Effector memory CD8-positive, alpha-beta T cell (primary cell): Measurements from ENCODE around the gene FLT3LG.
"Not testable (repeated sequence)": the region's sequence is repeated elsewhere in the genome, so short reads cannot be mapped to it uniquely, and the experiment has no call there.

Source experiments
- ATAC-seq: fragments of 150-1000 bp; cut with Tn5 transposase; replicated peaks from 2 replicates; pipeline ENCODE4 v1.10.0; 2021; ENCODE audit warnings: mild to moderate bottlenecking, moderate library complexity
- DNase-seq, 3 experiments: peaks; one replicate each; pipeline ENCODE4 v3.0.0; 2021
- H3K27ac Mint-ChIP-seq, 2 donors: one replicate each; pipeline ENCODE4 v1.8.0; 2022; ENCODE audit warnings: mild to moderate bottlenecking in 2 of 2, mixed read lengths in 2 of 2, moderate library complexity in 2 of 2
- H3K27me3 Mint-ChIP-seq, 2 donors: one replicate each; pipeline ENCODE4 v1.8.0; 2022; ENCODE audit warnings: mixed read lengths in 2 of 2
- H3K36me3 Mint-ChIP-seq: one replicate; pipeline ENCODE4 v1.8.0; 2022; ENCODE audit warnings: mild to moderate bottlenecking, moderate library complexity, mixed read lengths; ENCODE audit not compliant: insufficient read depth
- H3K4me1 Mint-ChIP-seq, 2 donors: one replicate each; pipeline ENCODE4 v1.8.0; 2022; ENCODE audit warnings: low read depth in 2 of 2, mixed read lengths in 2 of 2
- H3K4me3 Mint-ChIP-seq, 2 donors: one replicate each; pipeline ENCODE4 v1.8.0; 2022; ENCODE audit warnings: mild to moderate bottlenecking in 2 of 2, mixed read lengths in 2 of 2, moderate library complexity in 2 of 2
- H3K9me3 Mint-ChIP-seq, 2 donors: one replicate each; pipeline ENCODE4 v1.8.0; 2022; ENCODE audit warnings: mixed read lengths in 2 of 2

The FLT3LG gene

DNA sequence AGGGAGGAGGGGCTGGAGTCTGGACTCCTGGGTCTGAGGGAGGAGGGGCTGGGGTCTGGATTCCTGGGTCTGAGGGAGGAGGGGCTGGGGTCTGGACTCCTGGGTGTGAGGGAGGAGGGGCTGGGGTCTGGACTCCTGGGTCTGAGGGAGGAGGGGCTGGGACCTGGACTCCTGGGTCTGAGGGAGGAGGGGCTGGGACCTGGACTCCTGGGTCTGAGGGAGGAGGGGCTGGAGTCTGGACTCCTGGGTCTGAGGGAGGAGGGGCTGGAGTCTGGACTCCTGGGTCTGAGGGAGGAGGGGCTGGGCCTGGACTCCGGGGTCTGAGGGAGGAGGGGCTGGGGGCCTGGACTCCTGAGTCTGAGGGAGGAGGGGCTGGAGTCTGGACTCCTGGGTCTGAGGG is 12.9 kb upstream of the FLT3LG start:
- Mint-ChIP-seq H3K36me3 (peaks cover 22% of the 10 kb centered on the region), H3K4me1 (peaks cover 6 to 11% of the 10 kb centered on the region in 2 donors), H3K27ac (peak overlapping the region in 1 of 2 donors; percentile 38)
- not testable (repeated sequence) for DNase-seq, H3K9me3 Mint-ChIP-seq, H3K4me3 Mint-ChIP-seq, ATAC-seq, H3K27me3 Mint-ChIP-seq

DNA sequence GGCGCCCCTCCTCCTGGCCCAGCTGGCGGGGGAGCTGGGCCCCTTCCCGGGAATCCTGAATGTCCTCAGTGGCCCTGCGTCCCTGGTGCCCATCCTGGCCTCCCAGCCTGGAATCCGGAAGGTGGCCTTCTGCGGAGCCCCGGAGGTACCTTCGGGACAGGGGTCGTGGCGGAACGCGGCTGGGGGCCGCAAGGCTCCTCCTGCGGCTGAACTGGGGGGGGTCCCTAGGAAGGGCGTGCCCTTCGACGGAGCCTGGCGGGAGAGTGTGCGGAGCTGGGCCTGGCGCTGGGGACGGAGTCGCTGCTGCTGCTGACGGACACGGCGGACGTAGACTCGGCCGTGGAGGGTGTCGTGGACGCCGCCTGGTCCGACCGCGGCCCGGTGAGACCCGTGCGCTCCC is 12.4 kb upstream of the FLT3LG start:
- no peaks in the 10 kb centered on the region for H3K27me3 Mint-ChIP-seq
- H3K36me3 Mint-ChIP-seq: peaks cover 26% of the 10 kb centered on the region
- DNase-seq: no peak
- no peak for ATAC-seq
- H3K27ac Mint-ChIP-seq: no peak overlapping the region
- H3K4me1 Mint-ChIP-seq: peaks cover 5 to 11% of the 10 kb centered on the region in 2 donors
- no peak overlapping the region for H3K4me3 Mint-ChIP-seq
- H3K9me3 Mint-ChIP-seq: no peaks in the 10 kb centered on the region

GRCh38 chr19:49462492-49462891 is 11.5 kb upstream of the FLT3LG start:
- Mint-ChIP-seq H3K27me3 (no peaks in the 10 kb centered on the region), H3K36me3 (peaks cover 26% of the 10 kb centered on the region), H3K9me3 (no peaks in the 10 kb centered on the region), H3K4me1 (peaks cover 0 to 9% of the 10 kb centered on the region in 2 donors), H3K4me3 (no peak overlapping the region), H3K27ac (no peak overlapping the region)
- DNase-seq: no peak
- no peak for ATAC-seq

- ATAC-seq (no peak), DNase-seq (no peak)
- Mint-ChIP-seq H3K9me3 (no peaks in the 10 kb centered on the region), H3K4me3 (no peak overlapping the region), H3K27me3 (no peaks in the 10 kb centered on the region), H3K4me1 (peaks cover 8% of the 10 kb centered on the region in 2 donors), H3K36me3 (peaks cover 25% of the 10 kb centered on the region), H3K27ac (peak overlapping the region; percentile 59 to 81)
These were observed 9.9 kb upstream of the FLT3LG start for GRCh38 chr19:49463960-49464740.

DNA sequence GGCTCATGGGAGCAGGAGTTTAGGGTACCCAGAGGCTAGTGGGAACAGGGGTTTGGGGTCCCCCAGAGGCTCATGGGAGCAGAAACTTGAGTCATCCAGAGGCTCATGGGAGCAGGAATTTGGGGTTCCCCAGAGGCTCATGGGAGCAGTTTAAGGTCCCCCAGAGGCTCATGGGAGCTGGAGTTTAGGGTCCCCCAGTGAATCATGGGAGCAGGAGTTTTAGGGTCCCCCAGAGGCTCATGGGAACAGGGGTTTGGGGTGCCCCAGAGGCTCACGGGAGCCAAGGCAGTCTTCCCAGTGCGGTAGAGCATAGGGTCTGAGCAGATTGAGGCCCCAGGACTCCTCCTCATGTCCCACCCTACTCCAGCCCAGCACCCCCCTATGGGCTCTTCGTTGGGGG is 8.6 kb upstream of the FLT3LG start:
- Mint-ChIP-seq H3K9me3 (no peaks in the 10 kb centered on the region), H3K27ac (peak overlapping the region in 1 of 2 donors; percentile 81), H3K4me3 (no peak overlapping the region), H3K27me3 (no peaks in the 10 kb centered on the region), H3K4me1 (peaks cover 13 to 15% of the 10 kb centered on the region in 2 donors), H3K36me3 (peaks cover 26% of the 10 kb centered on the region)
- ATAC-seq (no peak), DNase-seq (no peak)

- H3K27me3 Mint-ChIP-seq: no peaks in the 10 kb centered on the region
- H3K36me3 Mint-ChIP-seq: peaks cover 27% of the 10 kb centered on the region
- peak overlapping the region; percentile 84 to 85 for H3K4me3 Mint-ChIP-seq
- H3K27ac Mint-ChIP-seq: peak overlapping the region; percentile 97 to 100
- H3K9me3 Mint-ChIP-seq: no peaks in the 10 kb centered on the region
- no peak for ATAC-seq
- no peak for DNase-seq
- H3K4me1 Mint-ChIP-seq: peaks cover 27% of the 10 kb centered on the region in 2 donors
These were observed 5.8 kb upstream of the FLT3LG start for GRCh38 chr19:49468199-49468598.

DNA sequence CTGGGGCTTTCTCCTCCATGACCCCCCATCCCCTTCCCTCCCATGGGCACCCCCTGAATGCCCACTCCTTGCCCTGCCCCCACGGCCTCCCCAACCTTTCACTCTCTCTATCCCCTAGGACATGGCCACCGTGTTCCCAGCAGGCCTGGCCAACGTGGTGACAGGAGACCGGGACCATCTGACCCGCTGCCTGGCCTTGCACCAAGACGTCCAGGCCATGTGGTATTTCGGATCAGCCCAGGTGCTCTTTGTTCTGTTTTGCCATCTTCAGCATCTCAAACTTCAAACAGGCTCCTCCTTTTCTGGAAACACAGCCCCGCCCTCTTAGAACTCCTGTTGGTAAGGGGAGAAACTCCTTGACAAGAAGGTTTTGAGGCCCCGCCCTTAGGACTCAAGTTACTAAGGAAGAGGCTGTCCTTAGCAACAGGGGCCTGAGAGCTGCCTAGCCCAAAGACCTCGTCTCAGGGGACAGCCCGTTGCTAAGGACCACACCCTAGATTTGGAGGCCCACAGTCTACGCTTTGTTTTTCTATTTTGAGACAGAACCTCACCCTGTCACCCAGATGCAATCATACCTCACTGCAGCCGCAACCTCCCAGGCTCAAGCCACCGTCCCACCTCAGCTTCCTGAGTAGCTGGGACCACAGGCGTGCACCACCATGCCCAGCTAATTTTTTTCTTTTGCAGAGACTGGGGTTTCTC is 5.1 kb upstream of the FLT3LG start:
- Mint-ChIP-seq H3K27ac (peak overlapping the region; percentile 97 to 100), H3K36me3 (peaks cover 30% of the 10 kb centered on the region), H3K27me3 (no peaks in the 10 kb centered on the region), H3K4me3 (peak overlapping the region; percentile 84 to 85), H3K4me1 (peaks cover 28 to 31% of the 10 kb centered on the region in 2 donors), H3K9me3 (no peaks in the 10 kb centered on the region)
- DNase-seq (peak; percentile 86 to 90 (median 88)), ATAC-seq (peak; percentile 77)

- H3K27me3 Mint-ChIP-seq: no peaks in the 10 kb centered on the region
- ATAC-seq: peak; percentile 59
- H3K36me3 Mint-ChIP-seq: peaks cover 41% of the 10 kb centered on the region
- H3K27ac Mint-ChIP-seq: peak overlapping the region; percentile 97 to 100
- H3K4me1 Mint-ChIP-seq: peaks cover 35 to 37% of the 10 kb centered on the region in 2 donors
- H3K9me3 Mint-ChIP-seq: no peaks in the 10 kb centered on the region
- H3K4me3 Mint-ChIP-seq: peak overlapping the region; percentile 65 to 73
- DNase-seq: peak; percentile 80 to 85 (median 84)
These were observed 4.0 kb upstream of the FLT3LG start for GRCh38 chr19:49469828-49470614.

DNA sequence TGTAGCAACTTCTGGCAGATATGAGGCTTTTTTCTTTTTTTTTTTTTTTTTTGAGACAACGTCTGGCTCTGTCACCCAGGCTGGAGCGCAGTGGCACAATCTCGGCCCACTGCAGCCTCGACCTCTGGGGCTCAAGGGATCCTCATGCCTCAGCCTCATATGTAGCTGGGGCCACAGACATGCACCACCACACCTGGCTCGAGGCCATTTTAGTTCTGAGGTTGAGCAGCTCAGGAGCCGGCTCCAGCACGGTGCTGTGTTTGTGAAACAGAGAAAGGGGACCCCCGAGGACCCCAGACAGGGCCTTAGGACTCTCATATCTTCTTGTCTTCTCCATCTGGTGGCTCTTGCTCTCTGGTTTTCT is 3.4 kb upstream of the FLT3LG start:
- Mint-ChIP-seq H3K36me3 (peaks cover 47% of the 10 kb centered on the region), H3K9me3 (no peaks in the 10 kb centered on the region), H3K4me1 (peaks cover 41 to 43% of the 10 kb centered on the region in 2 donors), H3K27ac (peak overlapping the region; percentile 97 to 100), H3K27me3 (no peaks in the 10 kb centered on the region), H3K4me3 (peak overlapping the region; percentile 65 to 73)
- DNase-seq: no peak
- no peak for ATAC-seq

- H3K36me3 Mint-ChIP-seq: peaks cover 66% of the 10 kb centered on the region
- peaks cover 50 to 54% of the 10 kb centered on the region in 2 donors for H3K4me1 Mint-ChIP-seq
- peak overlapping the region; percentile 94 to 96 for H3K4me3 Mint-ChIP-seq
- no peaks in the 10 kb centered on the region for H3K27me3 Mint-ChIP-seq
- H3K27ac Mint-ChIP-seq: peak overlapping the region; percentile 97 to 98
- DNase-seq: no peak
- H3K9me3 Mint-ChIP-seq: no peaks in the 10 kb centered on the region
- ATAC-seq: no peak
These were observed 1.1 kb upstream of the FLT3LG start for GRCh38 chr19:49472936-49473335.

DNA sequence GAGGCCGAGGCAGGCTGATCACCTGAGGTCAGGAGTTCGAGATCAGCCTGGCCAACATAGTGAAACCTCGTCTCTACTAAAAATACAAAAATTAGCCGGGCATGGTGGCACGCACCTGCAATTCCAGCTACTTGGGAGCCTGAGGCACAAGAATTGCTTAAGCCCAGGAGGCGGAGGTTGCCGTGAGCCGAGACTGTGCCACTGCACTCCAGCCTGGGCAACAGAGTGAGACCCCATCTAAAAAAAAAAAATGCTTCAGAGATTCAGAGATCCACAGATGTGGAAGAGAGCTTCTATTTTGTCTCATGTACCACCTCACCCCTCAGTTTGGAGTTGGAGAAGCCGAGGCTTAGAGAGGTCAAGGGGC is 531 bp upstream of the FLT3LG start:
- H3K4me1 Mint-ChIP-seq: peaks cover 49 to 51% of the 10 kb centered on the region in 2 donors

DNA sequence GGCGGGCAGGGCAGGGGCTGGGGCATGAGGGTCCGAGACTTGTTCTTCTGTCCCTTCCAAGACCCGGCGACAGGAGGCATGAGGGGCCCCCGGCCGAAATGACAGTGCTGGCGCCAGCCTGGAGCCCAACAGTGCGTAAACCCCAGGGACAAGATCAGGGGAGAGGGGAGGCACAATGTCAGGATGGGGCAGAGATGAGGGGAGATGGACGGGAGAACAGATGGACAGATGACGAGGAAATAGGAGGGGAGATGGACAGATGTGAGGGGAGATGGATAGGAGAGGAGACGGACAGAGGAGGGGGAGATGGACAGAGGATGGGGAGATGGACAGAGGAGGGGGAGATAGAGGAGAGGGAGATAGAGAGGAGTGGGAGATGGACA is 518 bp downstream of the FLT3LG start:
- H3K27ac Mint-ChIP-seq: peak overlapping the region; percentile 97 to 98
- no peaks in the 10 kb centered on the region for H3K27me3 Mint-ChIP-seq
- H3K4me3 Mint-ChIP-seq: peak overlapping the region; percentile 94 to 96
- peaks cover 71% of the 10 kb centered on the region for H3K36me3 Mint-ChIP-seq
- no peak for ATAC-seq
- no peaks in the 10 kb centered on the region for H3K9me3 Mint-ChIP-seq
- H3K4me1 Mint-ChIP-seq: peaks cover 42 to 45% of the 10 kb centered on the region in 2 donors
- DNase-seq: no peak

More for the DNA sequence above, 531 bp upstream of the FLT3LG start:
- not testable (repeated sequence) for DNase-seq, H3K9me3 Mint-ChIP-seq, H3K27me3 Mint-ChIP-seq, ATAC-seq
- Mint-ChIP-seq H3K27ac (peak overlapping the region; percentile 97 to 98), H3K36me3 (peaks cover 69% of the 10 kb centered on the region), H3K4me3 (peak overlapping the region; percentile 94 to 96)

DNA sequence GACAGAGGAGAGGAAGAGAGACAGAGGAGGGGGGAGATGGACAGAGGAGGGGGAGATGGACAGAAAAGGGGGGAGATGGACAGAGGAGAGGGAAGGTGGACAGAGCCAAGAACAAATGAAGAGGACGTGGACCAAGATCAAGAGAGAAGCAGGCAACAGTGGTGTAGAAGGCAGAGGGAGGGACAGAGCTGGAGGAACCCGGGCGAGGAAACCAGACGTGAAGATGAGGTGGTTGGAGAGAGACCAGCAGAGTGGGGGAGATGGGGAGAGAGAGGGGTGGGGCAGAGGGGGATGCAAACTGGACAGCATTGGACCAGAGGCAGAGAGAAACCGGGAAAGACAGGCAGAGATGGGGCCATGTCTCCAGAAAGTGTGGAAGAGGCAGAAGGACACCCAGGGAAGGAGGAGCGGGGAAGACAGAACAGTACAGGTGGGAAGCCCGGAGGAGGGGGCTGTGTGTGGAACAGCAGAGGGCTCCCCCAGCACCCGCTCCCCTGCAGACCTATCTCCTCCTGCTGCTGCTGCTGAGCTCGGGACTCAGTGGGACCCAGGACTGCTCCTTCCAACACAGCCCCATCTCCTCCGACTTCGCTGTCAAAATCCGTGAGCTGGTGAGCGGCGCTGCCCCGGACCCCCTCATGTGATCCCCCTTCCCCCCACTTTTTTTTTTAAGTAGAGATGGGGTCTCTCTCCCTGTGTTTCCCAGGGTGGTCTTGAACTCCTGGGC is 1.3 kb downstream of the FLT3LG start:
- DNase-seq (no peak), ATAC-seq (no peak)
- Mint-ChIP-seq H3K27me3 (no peaks in the 10 kb centered on the region), H3K36me3 (peaks cover 71% of the 10 kb centered on the region), H3K4me3 (peak overlapping the region; percentile 94 to 96), H3K9me3 (no peaks in the 10 kb centered on the region), H3K4me1 (peaks cover 36 to 41% of the 10 kb centered on the region in 2 donors), H3K27ac (peak overlapping the region; percentile 97 to 98)
